CD14-positive monocyte (primary cell): ENCODE measurements around the gene TMEM171. TPM values are rescaled to one million over a fixed set of nuclear protein-coding genes. Genes with fewer than 3 reads are reported as not detected.

ENCODE experiments used
- DNase-seq, 3 donors: peaks; one replicate each; pipeline ENCODE4 v3.0.0-alpha.2; 2011 to 2022
- H2AFZ ChIP-seq: 2 replicates; pipeline ENCODE4 v1.6.0; 2012; ENCODE audit warnings: mild to moderate bottlenecking, low read depth, low read length, inconsistent platforms; ENCODE audit not compliant: insufficient read depth, poor library complexity, severe bottlenecking
- H3K27ac ChIP-seq, 2 donors: 1 replicate in 1 of 2; 2 replicates in 1 of 2; pipeline ENCODE4 v1.5.1; 2012 to 2013; ENCODE audit warnings: low read length in 2 of 2, control low read depth in 1 of 2, inconsistent platforms in 1 of 2, low read depth in 1 of 2, mild to moderate bottlenecking in 1 of 2
- H3K27me3 ChIP-seq, 2 donors: one replicate each; pipeline versions ENCODE4 v1.6.0 to v1.6.1; 2011 to 2013; ENCODE audit warnings: low read length in 2 of 2; ENCODE audit not compliant: control insufficient read depth in 2 of 2, insufficient read depth in 2 of 2
- H3K36me3 ChIP-seq, 2 donors: replicated peaks in 1 of 2; 1 replicate in 1 of 2; 2 replicates in 1 of 2; pipeline versions ENCODE4 v1.5.1 to v1.6.1; 2012 to 2013; ENCODE audit warnings: low read length in 2 of 2, control low read depth in 1 of 2, inconsistent platforms in 1 of 2, mild to moderate bottlenecking in 1 of 2; ENCODE audit not compliant: insufficient read depth in 2 of 2, control insufficient read depth in 1 of 2
- H3K4me1 ChIP-seq, 2 donors: 1 replicate in 1 of 2; 2 replicates in 1 of 2; pipeline versions ENCODE4 v1.5.1 to v1.6.1; 2012 to 2013; ENCODE audit warnings: low read length in 2 of 2, control low read depth in 1 of 2, inconsistent platforms in 1 of 2, mild to moderate bottlenecking in 1 of 2, moderate library complexity in 1 of 2; ENCODE audit not compliant: insufficient read depth in 2 of 2, control insufficient read depth in 1 of 2
- H3K4me2 ChIP-seq: replicated peaks from 2 replicates; pipeline ENCODE3; 2012; ENCODE audit warnings: low read length, moderate library complexity, mild to moderate bottlenecking; ENCODE audit not compliant: poor library complexity, severe bottlenecking; ENCODE audit errors: extremely low read depth
- H3K4me3 ChIP-seq, 3 experiments: fragments of 200-600 bp in 1 of 3; sonication (generic) in 1 of 3; replicated peaks in 1 of 3; 1 replicate in 2 of 3; 2 replicates in 1 of 3; pipeline ENCODE4 v1.5.1; 2011 to 2013; ENCODE audit warnings: low read length in 3 of 3, mild to moderate bottlenecking in 3 of 3, control low read depth in 2 of 3, low read depth in 2 of 3, inconsistent platforms in 1 of 3, moderate library complexity in 1 of 3
- H3K79me2 ChIP-seq: 2 replicates; pipeline ENCODE4 v1.6.0; 2012; ENCODE audit warnings: mild to moderate bottlenecking, control low read depth, inconsistent platforms, low read length, moderate library complexity; ENCODE audit not compliant: insufficient read depth
- H3K9ac ChIP-seq: 2 replicates; pipeline ENCODE4 v1.6.0; 2017; ENCODE audit warnings: low read length, mild to moderate bottlenecking; ENCODE audit not compliant: insufficient read depth, poor library complexity, severe bottlenecking
- H3K9me3 ChIP-seq, 2 donors: replicated peaks in 1 of 2; 1 replicate in 1 of 2; 2 replicates in 1 of 2; pipeline versions ENCODE4 v1.5.1 to v1.6.1; 2012 to 2013; ENCODE audit warnings: low read length in 2 of 2, control low read depth in 1 of 2; ENCODE audit not compliant: control insufficient read depth in 1 of 2, insufficient read depth in 1 of 2
- H4K20me1 ChIP-seq: 2 replicates; pipeline ENCODE4 v1.6.0; 2012; ENCODE audit warnings: mild to moderate bottlenecking, low read length, control low read depth, moderate library complexity; ENCODE audit not compliant: insufficient read depth
- H3K27ac Mint-ChIP-seq, 7 donors: one replicate each; pipeline ENCODE4 v1.8.0; 2020; ENCODE audit warnings: mild to moderate bottlenecking in 7 of 7, mixed read lengths in 7 of 7, moderate library complexity in 6 of 7, inconsistent platforms in 2 of 7
- H3K27me3 Mint-ChIP-seq, 3 donors: one replicate each; pipeline ENCODE4 v1.8.0; 2021 to 2022; ENCODE audit warnings: low read depth in 3 of 3, mild to moderate bottlenecking in 3 of 3, mixed read lengths in 3 of 3, moderate library complexity in 3 of 3, inconsistent platforms in 1 of 3
- H3K36me3 Mint-ChIP-seq, 2 donors: one replicate each; pipeline ENCODE4 v1.8.0; 2020; ENCODE audit warnings: mixed read lengths in 2 of 2, inconsistent platforms in 1 of 2, mild to moderate bottlenecking in 1 of 2
- H3K4me1 Mint-ChIP-seq: one replicate; pipeline ENCODE4 v1.8.0; 2020; ENCODE audit warnings: mild to moderate bottlenecking, mixed read lengths
- H3K4me3 Mint-ChIP-seq, 2 donors: one replicate each; pipeline ENCODE4 v1.8.0; 2020; ENCODE audit warnings: mild to moderate bottlenecking in 2 of 2, mixed read lengths in 2 of 2, moderate library complexity in 1 of 2
- H3K9me3 Mint-ChIP-seq, 7 donors: one replicate each; pipeline ENCODE4 v1.8.0; 2020 to 2022; ENCODE audit warnings: mixed read lengths in 7 of 7, mild to moderate bottlenecking in 6 of 7, moderate library complexity in 6 of 7, inconsistent platforms in 2 of 7
- WGBS: methylation state at CpG from one replicate; pipeline ENCODE4 v1.1.5; 2013; ENCODE audit warnings: missing lambda C conversion rate; ENCODE audit not compliant: insufficient coverage; 5-methylcytosine and 5-hydroxymethylcytosine counted together
- intact Hi-C, 2 donors: fragments of 100-400 bp; cut with micrococcal nuclease; formaldehyde crosslinking; loops; one replicate each; pipeline versions ENCODE4 v1.15.0 to v1.15.1; 2023
- polyA plus RNA-seq, 3 donors: library from polyadenylated mRNA; depleted of rRNA in 1 of 3; unstranded in 2 of 3; stranded (reverse) in 1 of 3; fragments of 300-500 nt in 2 of 3; fragments of >200 nt in 1 of 3; fragmentation: Illumina TruSeq in 2 of 3; gene quantifications; 1 replicate in 2 of 3; 2 replicates in 1 of 3; pipeline ENCODE4 v1.2.3, GENCODE V29; 2012 to 2021
- TF ChIP-seq, protein P1 (sequence below): fragments of 200-600 bp; IDR thresholded peaks from one replicate; pipeline ENCODE4 v1.8.0; 2022; ENCODE audit warnings: antibody characterized with exemption, mild to moderate bottlenecking

Gene TMEM171
- polyA plus RNA-seq, 3 donors, result not detected

DNA sequence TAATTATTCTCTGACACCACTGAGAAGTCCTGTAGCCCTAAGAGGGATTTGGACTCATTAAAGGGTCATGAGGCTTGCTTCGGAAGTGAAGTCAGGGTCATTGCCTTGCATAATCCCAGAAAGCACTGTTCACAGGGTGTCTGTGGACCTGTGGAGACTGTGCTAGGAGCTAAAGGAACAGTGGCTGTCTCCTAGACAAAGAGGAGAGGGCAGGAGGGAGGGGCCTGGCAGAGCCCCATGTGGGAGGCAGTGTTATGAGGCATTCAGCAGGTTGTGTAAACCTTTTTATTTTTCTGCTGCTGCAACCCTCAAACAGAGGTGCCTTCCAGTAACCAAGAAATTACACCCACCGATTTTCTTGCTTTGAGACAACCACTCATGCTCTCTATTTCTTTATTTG is 55.9 kb downstream of the TMEM171 start:
- no peak overlapping the region for H3K9ac ChIP-seq
- peaks cover 0 to 3% of the 10 kb centered on the region in 2 donors for H3K9me3 ChIP-seq
- H4K20me1 ChIP-seq, result no peaks in the 10 kb centered on the region
- Mint-ChIP-seq H3K36me3 (no peaks in the 10 kb centered on the region), H3K27ac (no peak overlapping the region), H3K9me3 (peaks cover 0 to 4% (median 2%) of the 10 kb centered on the region in 7 donors), H3K4me3 (no peak overlapping the region), H3K27me3 (peaks cover 77 to 95% (median 80%) of the 10 kb centered on the region in 3 donors), H3K4me1 (no peaks in the 10 kb centered on the region)
- H3K4me3 ChIP-seq, result no peak overlapping the region
- TF ChIP-seq, protein P1, sequence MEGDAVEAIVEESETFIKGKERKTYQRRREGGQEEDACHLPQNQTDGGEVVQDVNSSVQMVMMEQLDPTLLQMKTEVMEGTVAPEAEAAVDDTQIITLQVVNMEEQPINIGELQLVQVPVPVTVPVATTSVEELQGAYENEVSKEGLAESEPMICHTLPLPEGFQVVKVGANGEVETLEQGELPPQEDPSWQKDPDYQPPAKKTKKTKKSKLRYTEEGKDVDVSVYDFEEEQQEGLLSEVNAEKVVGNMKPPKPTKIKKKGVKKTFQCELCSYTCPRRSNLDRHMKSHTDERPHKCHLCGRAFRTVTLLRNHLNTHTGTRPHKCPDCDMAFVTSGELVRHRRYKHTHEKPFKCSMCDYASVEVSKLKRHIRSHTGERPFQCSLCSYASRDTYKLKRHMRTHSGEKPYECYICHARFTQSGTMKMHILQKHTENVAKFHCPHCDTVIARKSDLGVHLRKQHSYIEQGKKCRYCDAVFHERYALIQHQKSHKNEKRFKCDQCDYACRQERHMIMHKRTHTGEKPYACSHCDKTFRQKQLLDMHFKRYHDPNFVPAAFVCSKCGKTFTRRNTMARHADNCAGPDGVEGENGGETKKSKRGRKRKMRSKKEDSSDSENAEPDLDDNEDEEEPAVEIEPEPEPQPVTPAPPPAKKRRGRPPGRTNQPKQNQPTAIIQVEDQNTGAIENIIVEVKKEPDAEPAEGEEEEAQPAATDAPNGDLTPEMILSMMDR, result no peak
- H2AFZ ChIP-seq, result no peak overlapping the region
- H3K79me2 ChIP-seq, result no peaks in the 10 kb centered on the region
- H3K36me3 ChIP-seq, result no peaks in the 10 kb centered on the region
- intact Hi-C loops, result no loop called here
- no peak for DNase-seq
- no peak overlapping the region for H3K4me2 ChIP-seq
- WGBS, result 88% methylated on average over 2 of the region's 2 CpGs
- H3K4me1 ChIP-seq, result no peaks in the 10 kb centered on the region
- H3K27ac ChIP-seq, result no peak overlapping the region
- H3K27me3 ChIP-seq, result peaks cover 79 to 92% of the 10 kb centered on the region in 2 donors

DNA sequence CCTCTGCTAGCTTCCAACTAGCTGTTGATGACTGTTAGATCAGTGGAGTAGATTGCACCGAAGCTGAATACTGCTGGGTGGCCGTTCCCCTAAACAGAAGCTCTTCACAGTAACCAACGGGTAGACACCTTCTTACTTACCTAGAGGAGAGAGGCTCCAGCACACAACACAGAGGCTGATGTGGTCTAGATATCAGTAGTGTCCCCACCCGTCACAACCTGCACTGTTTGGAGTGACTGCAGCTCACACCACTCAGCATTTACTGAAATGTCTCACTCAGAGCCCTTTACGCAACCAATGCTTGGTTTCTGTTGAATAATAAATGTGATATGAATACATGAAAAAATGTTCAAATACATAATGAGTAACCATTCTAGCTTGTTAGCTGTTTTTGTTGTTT is 57.9 kb downstream of the TMEM171 start:
- TF ChIP-seq, protein P1, result no peak
- no peaks in the 10 kb centered on the region for H3K36me3 ChIP-seq
- no peak overlapping the region for H3K9ac ChIP-seq
- peak overlapping the region in 1 of 2 donors; percentile 6 for H3K4me3 Mint-ChIP-seq
- no peaks in the 10 kb centered on the region for H3K4me1 ChIP-seq
- no peaks in the 10 kb centered on the region for H4K20me1 ChIP-seq
- H2AFZ ChIP-seq, result no peak overlapping the region
- H3K36me3 Mint-ChIP-seq, result no peaks in the 10 kb centered on the region
- peaks cover 72 to 92% of the 10 kb centered on the region in 2 donors for H3K27me3 ChIP-seq
- intact Hi-C loops, result no loop called here
- peaks cover 68 to 89% (median 73%) of the 10 kb centered on the region in 3 donors for H3K27me3 Mint-ChIP-seq
- no peak overlapping the region for H3K4me2 ChIP-seq
- peaks cover 0 to 4% (median 0%) of the 10 kb centered on the region in 7 donors for H3K9me3 Mint-ChIP-seq
- no peak overlapping the region for H3K4me3 ChIP-seq
- no peak overlapping the region for H3K27ac Mint-ChIP-seq
- no peak overlapping the region for H3K27ac ChIP-seq
- H3K79me2 ChIP-seq, result no peaks in the 10 kb centered on the region
- no peaks in the 10 kb centered on the region for H3K9me3 ChIP-seq
- H3K4me1 Mint-ChIP-seq, result no peaks in the 10 kb centered on the region
- WGBS, result no CpG with 5 or more reads among the region's 5 CpGs
- no peak for DNase-seq
